Left lung (tissue), 10 donors: ENCODE results near the gene CCDC51. TPM values are rescaled to one million over a fixed set of nuclear protein-coding genes. Genes with fewer than 3 reads are reported as not detected.
"Not testable (repeated sequence)": the region's sequence is repeated elsewhere in the genome, so short reads cannot be mapped to it uniquely, and the experiment has no call there.

Experiments used
- ATAC-seq: fragments of 200-7000 bp; cut with Tn5 transposase; one replicate; pipeline ENCODE4 v1.9.1; 2020; ENCODE audit warnings: moderate library complexity
- DNase-seq, 4 donors: peaks; one replicate each; pipeline ENCODE4 v3.0.0-alpha.2; 2013 to 2020
- H3K27ac ChIP-seq, 2 donors: fragments of 200-600 bp; sonication (generic) in 1 of 2; one replicate each; pipeline versions ENCODE4 v1.5.0 to v1.8.0; 2020 to 2021
- H3K27me3 ChIP-seq, 2 donors: fragments of 200-600 bp; sonication (generic) in 1 of 2; one replicate each; pipeline versions ENCODE4 v1.5.0 to v1.8.0; 2020 to 2021
- H3K36me3 ChIP-seq, 2 donors: fragments of 200-600 bp; sonication (generic) in 1 of 2; one replicate each; pipeline versions ENCODE4 v1.5.0 to v1.8.0; 2020 to 2021
- H3K4me1 ChIP-seq, 2 donors: fragments of 200-600 bp; one replicate each; pipeline ENCODE4 v1.8.0; 2021
- H3K4me3 ChIP-seq, 2 donors: fragments of 200-600 bp; sonication (generic) in 1 of 2; one replicate each; pipeline versions ENCODE4 v1.5.0 to v1.8.0; 2020 to 2021; ENCODE audit warnings: mild to moderate bottlenecking in 1 of 2
- H3K9me3 ChIP-seq, 2 donors: fragments of 200-600 bp; sonication (generic) in 1 of 2; one replicate each; pipeline versions ENCODE4 v1.5.0 to v1.8.0; 2020 to 2021
- intact Hi-C, 2 donors: fragments of 100-400 bp; cut with DNase I; formaldehyde crosslinking; loops; one replicate each; pipeline versions ENCODE4 v1.11.2 to v1.14.2; 2022
- polyA plus RNA-seq, 6 donors: library from polyadenylated mRNA; unstranded; fragments of 120-200 nt; gene quantifications; one replicate each; pipeline ENCODE4 v1.2.1, GENCODE V29; 2013; ENCODE audit not compliant: insufficient read length in 6 of 6
- total RNA-seq, 2 donors: library from RNA; stranded (reverse); fragmentation: NEBNext Ultra II Directional; extraction: Animal tissue kit (Norgen Biotek cat#: 25700); gene quantifications; one replicate each; pipeline ENCODE4 v1.2.1, GENCODE V29; 2021
- TF ChIP-seq, protein P1 (sequence below), 2 donors: fragments of 200-600 bp; sonication (generic) in 1 of 2; IDR thresholded peaks; one replicate each; pipeline versions ENCODE4 v1.5.0 to v1.8.0; 2021; ENCODE audit warnings: antibody characterized with exemption in 2 of 2
- donor health status: DM: no; HTN: yes; CAD: no.
- donor health status: DM: no; HTN: no; CAD: no.

The CCDC51 gene
- total and polyA plus RNA-seq, 8 donors = 13.4 to 16.2 (median 14.8) TPM

DNA sequence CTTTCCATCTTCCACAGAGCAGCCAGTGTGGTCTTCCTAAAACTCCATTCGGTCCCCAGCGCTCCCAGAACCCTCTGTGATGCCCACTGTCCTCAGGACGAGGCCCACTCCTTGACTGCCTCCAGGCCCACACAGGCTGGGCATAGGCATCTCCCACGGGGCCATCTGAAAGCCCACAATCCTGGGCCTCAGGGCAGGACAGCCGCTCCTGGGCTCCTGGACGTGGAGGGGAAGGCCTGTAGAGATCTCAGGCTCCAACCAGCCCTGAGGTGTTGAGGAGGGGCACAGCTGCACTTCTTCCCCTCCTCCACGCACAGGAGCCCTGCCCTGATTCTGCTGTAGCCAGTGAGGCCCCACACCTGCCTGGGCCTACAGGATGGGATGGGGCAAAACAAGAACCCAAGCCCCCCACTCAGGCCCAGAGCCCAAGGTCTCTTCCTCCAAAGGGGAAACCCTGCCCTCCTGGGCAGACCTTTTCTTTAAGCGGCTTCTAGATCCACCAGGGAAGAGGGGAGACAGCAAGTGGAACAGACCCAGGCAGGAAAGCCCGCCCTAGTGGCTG, 38.1 kb upstream of the CCDC51 start:
- Histone ChIP-seq H3K27me3 (no peaks in the 10 kb centered on the region), H3K27ac (peak overlapping the region in 1 of 2 donors; percentile 23), H3K36me3 (peaks cover 0 to 36% of the 10 kb centered on the region in 2 donors), H3K4me3 (no peak overlapping the region), H3K4me1 (peaks cover 5 to 18% of the 10 kb centered on the region in 2 donors), H3K9me3 (no peaks in the 10 kb centered on the region)
- DNase-seq (no peak), ATAC-seq (no peak)
- TF ChIP-seq, protein P1, sequence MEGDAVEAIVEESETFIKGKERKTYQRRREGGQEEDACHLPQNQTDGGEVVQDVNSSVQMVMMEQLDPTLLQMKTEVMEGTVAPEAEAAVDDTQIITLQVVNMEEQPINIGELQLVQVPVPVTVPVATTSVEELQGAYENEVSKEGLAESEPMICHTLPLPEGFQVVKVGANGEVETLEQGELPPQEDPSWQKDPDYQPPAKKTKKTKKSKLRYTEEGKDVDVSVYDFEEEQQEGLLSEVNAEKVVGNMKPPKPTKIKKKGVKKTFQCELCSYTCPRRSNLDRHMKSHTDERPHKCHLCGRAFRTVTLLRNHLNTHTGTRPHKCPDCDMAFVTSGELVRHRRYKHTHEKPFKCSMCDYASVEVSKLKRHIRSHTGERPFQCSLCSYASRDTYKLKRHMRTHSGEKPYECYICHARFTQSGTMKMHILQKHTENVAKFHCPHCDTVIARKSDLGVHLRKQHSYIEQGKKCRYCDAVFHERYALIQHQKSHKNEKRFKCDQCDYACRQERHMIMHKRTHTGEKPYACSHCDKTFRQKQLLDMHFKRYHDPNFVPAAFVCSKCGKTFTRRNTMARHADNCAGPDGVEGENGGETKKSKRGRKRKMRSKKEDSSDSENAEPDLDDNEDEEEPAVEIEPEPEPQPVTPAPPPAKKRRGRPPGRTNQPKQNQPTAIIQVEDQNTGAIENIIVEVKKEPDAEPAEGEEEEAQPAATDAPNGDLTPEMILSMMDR (IDR thresholded peaks at IDR 0.05) = no peak
- intact Hi-C loops = no loop called here

GRCh38 chr3:48476426-48477053, 36.6 kb upstream of the CCDC51 start:
- intact Hi-C loops = no loop called here

DNA sequence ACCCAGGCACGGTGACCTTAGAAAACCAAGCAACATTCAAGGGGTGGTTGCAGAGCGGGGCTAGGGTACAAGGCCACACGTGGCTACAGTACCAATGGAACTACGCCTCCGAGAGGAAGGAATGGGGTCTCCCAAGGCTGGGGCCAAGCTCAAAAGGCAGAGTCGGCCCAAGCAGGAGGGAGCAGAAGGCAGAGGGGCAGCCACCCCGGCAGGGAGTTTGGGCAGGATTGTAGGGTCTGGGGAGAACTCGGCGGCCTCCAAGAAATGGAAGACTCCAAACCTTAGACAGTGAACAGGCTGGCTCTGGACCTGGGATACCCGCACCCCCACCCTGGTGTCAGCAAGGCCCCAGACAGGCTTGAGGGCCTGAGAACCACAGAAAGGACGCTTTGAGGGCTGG, 35.3 kb upstream of the CCDC51 start:
- no peak overlapping the region for H3K4me3 ChIP-seq
- H3K9me3 ChIP-seq = no peaks in the 10 kb centered on the region
- ATAC-seq = no peak
- no peak for DNase-seq
- H3K27me3 ChIP-seq = no peaks in the 10 kb centered on the region
- TF ChIP-seq, protein P1 (IDR thresholded peaks at IDR 0.05) = no peak
- peaks cover 0 to 39% of the 10 kb centered on the region in 2 donors for H3K36me3 ChIP-seq
- intact Hi-C loops = no loop called here
- H3K27ac ChIP-seq = no peak overlapping the region
- peaks cover 16 to 44% of the 10 kb centered on the region in 2 donors for H3K4me1 ChIP-seq

More at GRCh38 chr3:48476426-48477053, 36.6 kb upstream of the CCDC51 start:
- TF ChIP-seq, protein P1 (IDR thresholded peaks at IDR 0.05) = no peak
- DNase-seq (no peak), ATAC-seq (no peak)
- Histone ChIP-seq H3K27ac (no peak overlapping the region), H3K4me3 (no peak overlapping the region), H3K4me1 (peaks cover 14 to 31% of the 10 kb centered on the region in 2 donors), H3K27me3 (no peaks in the 10 kb centered on the region), H3K9me3 (no peaks in the 10 kb centered on the region), H3K36me3 (peaks cover 0 to 36% of the 10 kb centered on the region in 2 donors)

- peaks cover 20 to 47% of the 10 kb centered on the region in 2 donors for H3K4me1 ChIP-seq
- H3K9me3 ChIP-seq = no peaks in the 10 kb centered on the region
- H3K4me3 ChIP-seq = no peak overlapping the region
- ATAC-seq (no peak), DNase-seq (no peak)
- intact Hi-C loops = no loop called here
- H3K27me3 ChIP-seq = no peaks in the 10 kb centered on the region
- no peak overlapping the region for H3K27ac ChIP-seq
- TF ChIP-seq, protein P1 (IDR thresholded peaks at IDR 0.05) = no peak
- peaks cover 0 to 45% of the 10 kb centered on the region in 2 donors for H3K36me3 ChIP-seq
These were observed 34.7 kb upstream of the CCDC51 start for GRCh38 chr3:48474619-48475018.

GRCh38 chr3:48474031-48474430, 34.1 kb upstream of the CCDC51 start:
- H3K9me3 ChIP-seq, DNase-seq, intact Hi-C loops, ATAC-seq, H3K4me3 ChIP-seq, H3K27me3 ChIP-seq: not testable (repeated sequence)
- Histone ChIP-seq H3K36me3 (peaks cover 0 to 51% of the 10 kb centered on the region in 2 donors), H3K4me1 (peaks cover 22 to 49% of the 10 kb centered on the region in 2 donors), H3K27ac (peak overlapping the region; percentile 93 to 97)
